Measurements from ENCODE around the gene CCDC6.

The CCDC6 gene

DNA sequence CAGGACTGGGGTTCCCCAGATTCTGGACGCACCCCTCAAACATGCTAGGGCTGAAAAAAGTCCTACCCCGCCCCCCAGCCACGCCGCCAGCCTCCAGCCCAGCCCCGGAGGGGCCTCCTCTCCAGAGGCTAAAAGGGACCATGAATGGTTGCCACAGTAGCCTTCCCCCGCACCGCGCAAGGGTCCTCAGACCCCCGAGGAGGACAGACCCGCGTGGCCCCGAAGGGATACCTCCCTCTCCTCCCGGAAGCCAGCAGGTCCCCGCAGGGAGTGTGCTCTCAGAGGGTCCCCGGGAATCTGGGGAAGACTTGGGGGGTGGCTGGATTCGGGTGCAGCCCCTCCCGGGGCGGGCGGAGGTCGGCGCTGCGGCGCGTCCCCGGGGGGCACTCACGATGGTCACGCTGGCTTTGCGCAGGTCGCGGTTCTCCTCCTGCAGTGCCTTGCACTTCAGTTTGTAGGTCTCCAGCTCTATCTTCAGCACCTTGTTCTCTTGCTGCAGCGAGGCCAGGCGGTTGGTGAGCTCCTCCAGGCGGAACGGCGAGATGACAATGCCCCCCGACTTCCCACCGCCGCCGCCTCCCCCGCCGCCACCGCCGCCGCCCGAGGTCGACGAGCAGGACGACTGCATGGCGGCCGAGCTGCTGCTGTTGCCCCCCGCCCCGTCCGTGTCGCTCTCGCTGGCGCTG lies 482 bp downstream of the CCDC6 start:
- no peaks in the 10 kb centered on the region for H3K9me3 ChIP-seq (ENCODE audit: control insufficient read depth, insufficient read depth, low read length)
- no peak for DNase-seq (ENCODE audit: low read depth, low spot score)
- H3K4me3 ChIP-seq (ENCODE audit: low read length) = peak overlapping the region; percentile 98
- no peaks in the 10 kb centered on the region for H3K36me3 ChIP-seq (ENCODE audit: control insufficient read depth, insufficient read depth, low read length)
- H3K27me3 ChIP-seq (ENCODE audit: control insufficient read depth, insufficient read depth, low read length) = no peaks in the 10 kb centered on the region
- H3K4me1 ChIP-seq (ENCODE audit: control insufficient read depth, insufficient read depth, low read length) = no peaks in the 10 kb centered on the region
- no CpG with 5 or more reads among the region's 56 CpGs for WGBS (ENCODE audit: insufficient coverage, insufficient read length)
- no peak overlapping the region for H3K27ac ChIP-seq (ENCODE audit: low read length)

GRCh38 chr10:59905066-59905730 lies 1.2 kb downstream of the CCDC6 start:
- WGBS (ENCODE audit: insufficient coverage, insufficient read length) = no CpG with 5 or more reads among the region's 23 CpGs
- no peak for DNase-seq (ENCODE audit: low read depth, low spot score)
- H3K4me3 ChIP-seq (ENCODE audit: low read length) = peak overlapping the region; percentile 98
- H3K27ac ChIP-seq (ENCODE audit: low read length) = no peak overlapping the region
- H3K27me3 ChIP-seq (ENCODE audit: control insufficient read depth, insufficient read depth, low read length) = no peaks in the 10 kb centered on the region
- H3K36me3 ChIP-seq (ENCODE audit: control insufficient read depth, insufficient read depth, low read length) = no peaks in the 10 kb centered on the region
- no peaks in the 10 kb centered on the region for H3K9me3 ChIP-seq (ENCODE audit: control insufficient read depth, insufficient read depth, low read length)
- no peaks in the 10 kb centered on the region; the same call in 1 of the 2 replicates for H3K4me1 ChIP-seq (ENCODE audit: control insufficient read depth, insufficient read depth, low read length)

DNA sequence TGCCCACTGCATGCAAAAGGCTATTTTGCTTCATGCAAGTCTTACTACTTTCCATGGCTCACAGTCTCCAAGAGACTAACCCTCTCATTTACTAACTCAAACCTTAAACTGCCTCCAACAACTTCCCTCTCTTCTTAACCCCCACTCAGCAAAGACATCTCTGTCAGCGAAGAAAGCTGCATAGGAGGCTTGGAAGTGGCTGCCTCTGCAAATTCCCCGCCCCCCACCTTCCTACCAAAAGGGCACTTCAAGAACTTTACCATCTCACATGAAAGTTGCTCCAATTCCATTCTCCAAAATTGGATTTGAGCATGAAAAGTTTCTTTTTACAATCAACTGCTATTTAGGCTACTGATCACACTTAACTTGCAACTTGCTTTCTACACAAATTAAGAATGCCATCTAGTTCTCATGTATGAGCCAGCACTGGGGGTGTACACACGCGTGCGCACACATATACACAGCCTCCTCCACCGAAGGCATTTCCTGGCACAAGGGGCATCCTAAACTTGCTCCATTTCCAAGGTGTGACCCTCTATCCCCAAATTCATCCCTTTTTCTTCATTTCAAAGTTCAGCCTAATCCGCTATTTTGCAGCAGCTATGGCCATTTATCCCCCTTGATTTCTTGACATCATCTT lies 1.8 kb downstream of the CCDC6 start:
- no CpG with 5 or more reads among the region's 7 CpGs for WGBS (ENCODE audit: insufficient coverage, insufficient read length)
- DNase-seq (ENCODE audit: low read depth, low spot score) = no peak
- Histone ChIP-seq H3K36me3 (ENCODE audit: control insufficient read depth, insufficient read depth, low read length) (no peaks in the 10 kb centered on the region), H3K9me3 (ENCODE audit: control insufficient read depth, insufficient read depth, low read length) (no peaks in the 10 kb centered on the region), H3K4me3 (ENCODE audit: low read length) (peak overlapping the region; percentile 98; the same call in 1 of the 2 replicates), H3K27me3 (ENCODE audit: control insufficient read depth, insufficient read depth, low read length) (no peaks in the 10 kb centered on the region), H3K4me1 (ENCODE audit: control insufficient read depth, insufficient read depth, low read length) (peaks cover 6% of the 10 kb centered on the region; the same call in 1 of the 2 replicates), H3K27ac (ENCODE audit: low read length) (no peak overlapping the region)

- Histone ChIP-seq H3K4me1 (ENCODE audit: control insufficient read depth, insufficient read depth, low read length) (peaks cover 6% of the 10 kb centered on the region; the same call in 1 of the 2 replicates), H3K36me3 (ENCODE audit: control insufficient read depth, insufficient read depth, low read length) (no peaks in the 10 kb centered on the region), H3K27ac (ENCODE audit: low read length) (no peak overlapping the region), H3K9me3 (ENCODE audit: control insufficient read depth, insufficient read depth, low read length) (no peaks in the 10 kb centered on the region), H3K4me3 (ENCODE audit: low read length) (no peak overlapping the region), H3K27me3 (ENCODE audit: control insufficient read depth, insufficient read depth, low read length) (no peaks in the 10 kb centered on the region)
- DNase-seq (ENCODE audit: low read depth, low spot score) = no peak
- WGBS (ENCODE audit: insufficient coverage, insufficient read length) = no CpG with 5 or more reads among the region's 6 CpGs
These were observed 2.5 kb downstream of the CCDC6 start for GRCh38 chr10:59903871-59904270.

DNA sequence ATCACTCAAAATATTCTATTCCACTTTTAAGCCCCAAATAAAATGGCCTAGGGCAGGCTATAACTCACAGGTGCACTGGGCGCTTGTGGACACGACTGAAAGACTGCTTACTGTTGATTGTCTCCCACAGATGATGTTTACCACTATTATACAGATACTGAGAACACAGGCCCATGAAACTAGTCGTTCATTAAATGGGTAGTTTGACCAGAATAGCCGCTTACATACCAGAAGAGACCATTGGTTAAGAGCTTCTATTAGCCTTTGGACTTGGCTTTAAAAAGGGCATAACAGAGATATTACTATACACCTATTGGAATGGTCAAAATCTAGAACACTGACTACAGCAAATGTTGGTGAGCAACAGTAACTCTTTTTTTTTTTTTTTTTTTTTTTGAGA lies 4.3 kb downstream of the CCDC6 start:
- no peak overlapping the region for H3K27ac ChIP-seq (ENCODE audit: low read length)
- H3K27me3 ChIP-seq (ENCODE audit: control insufficient read depth, insufficient read depth, low read length) = no peaks in the 10 kb centered on the region
- no peak overlapping the region for H3K4me3 ChIP-seq (ENCODE audit: low read length)
- peaks cover 6% of the 10 kb centered on the region; the same call in 1 of the 2 replicates for H3K4me1 ChIP-seq (ENCODE audit: control insufficient read depth, insufficient read depth, low read length)
- H3K9me3 ChIP-seq (ENCODE audit: control insufficient read depth, insufficient read depth, low read length) = no peaks in the 10 kb centered on the region
- no peak for DNase-seq (ENCODE audit: low read depth, low spot score)
- H3K36me3 ChIP-seq (ENCODE audit: control insufficient read depth, insufficient read depth, low read length) = no peaks in the 10 kb centered on the region
- no CpG with 5 or more reads among the region's 4 CpGs for WGBS (ENCODE audit: insufficient coverage, insufficient read length)

DNA sequence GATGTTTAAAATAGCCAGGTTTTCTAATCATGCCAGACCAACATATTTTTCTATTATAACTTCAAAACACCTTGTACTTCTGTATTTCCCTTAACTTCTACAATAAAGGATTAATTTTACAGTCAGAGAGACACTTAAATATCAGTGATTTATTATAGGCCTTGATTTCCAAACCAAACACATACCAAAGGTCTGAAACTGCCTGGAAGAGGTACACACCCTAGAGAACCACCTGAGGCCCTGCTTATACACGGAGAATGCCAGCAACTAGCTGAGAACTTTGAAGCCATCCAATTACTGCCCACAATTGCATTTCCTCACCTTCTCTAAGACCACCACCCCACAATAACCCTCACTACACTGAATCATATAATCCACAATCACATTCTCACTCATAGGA lies 4.9 kb downstream of the CCDC6 start:
- no peak for DNase-seq (ENCODE audit: low read depth, low spot score)
- no peak overlapping the region for H3K4me3 ChIP-seq (ENCODE audit: low read length)
- no peaks in the 10 kb centered on the region for H3K27me3 ChIP-seq (ENCODE audit: control insufficient read depth, insufficient read depth, low read length)
- WGBS (ENCODE audit: insufficient coverage, insufficient read length) = no CpG with 5 or more reads among the region's 1 CpG
- H3K27ac ChIP-seq (ENCODE audit: low read length) = no peak overlapping the region
- peaks cover 6% of the 10 kb centered on the region; the same call in 1 of the 2 replicates for H3K4me1 ChIP-seq (ENCODE audit: control insufficient read depth, insufficient read depth, low read length)
- no peaks in the 10 kb centered on the region for H3K36me3 ChIP-seq (ENCODE audit: control insufficient read depth, insufficient read depth, low read length)
- H3K9me3 ChIP-seq (ENCODE audit: control insufficient read depth, insufficient read depth, low read length) = no peaks in the 10 kb centered on the region

DNA sequence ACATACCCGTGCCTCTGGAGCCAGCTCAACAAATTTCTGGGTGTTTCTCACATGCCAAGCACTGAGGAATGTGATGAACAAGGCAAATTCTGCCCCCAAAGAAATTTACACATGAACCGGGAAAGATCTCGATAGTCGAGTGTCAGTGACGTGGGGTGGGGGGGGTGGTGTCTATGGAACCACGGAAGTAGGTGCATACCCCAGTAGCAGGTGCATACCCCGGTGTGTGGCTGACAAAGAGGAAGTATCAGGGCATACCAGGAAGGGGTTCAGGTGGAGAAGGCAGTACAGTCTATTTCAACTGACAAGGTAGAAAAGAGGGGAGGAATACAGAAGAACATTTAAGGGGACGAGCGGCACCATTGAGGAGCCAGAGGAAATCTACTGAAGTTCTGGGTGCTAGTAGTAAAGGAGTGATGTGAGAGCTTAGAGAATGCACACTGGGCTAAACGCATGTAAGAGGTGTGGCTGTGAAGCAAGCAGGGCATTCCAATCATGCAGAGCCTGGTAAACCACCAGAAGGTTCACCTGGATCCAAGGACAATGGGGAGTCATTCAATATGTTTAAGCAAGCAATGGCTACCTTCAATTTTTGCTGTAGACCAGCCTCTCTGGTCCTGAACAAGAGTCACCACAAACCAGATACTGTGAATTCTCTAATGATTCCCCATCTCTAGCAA lies 6.2 kb downstream of the CCDC6 start:
- H3K36me3 ChIP-seq (ENCODE audit: control insufficient read depth, insufficient read depth, low read length) = no peaks in the 10 kb centered on the region
- no peak overlapping the region for H3K27ac ChIP-seq (ENCODE audit: low read length)
- no peak for DNase-seq (ENCODE audit: low read depth, low spot score)
- H3K9me3 ChIP-seq (ENCODE audit: control insufficient read depth, insufficient read depth, low read length) = no peaks in the 10 kb centered on the region
- H3K4me1 ChIP-seq (ENCODE audit: control insufficient read depth, insufficient read depth, low read length) = peaks cover 6% of the 10 kb centered on the region; the same call in 1 of the 2 replicates
- no CpG with 5 or more reads among the region's 10 CpGs for WGBS (ENCODE audit: insufficient coverage, insufficient read length)
- H3K4me3 ChIP-seq (ENCODE audit: low read length) = no peak overlapping the region
- no peaks in the 10 kb centered on the region for H3K27me3 ChIP-seq (ENCODE audit: control insufficient read depth, insufficient read depth, low read length)

- Histone ChIP-seq H3K27ac (ENCODE audit: low read length) (no peak overlapping the region), H3K9me3 (ENCODE audit: control insufficient read depth, insufficient read depth, low read length) (no peaks in the 10 kb centered on the region), H3K27me3 (ENCODE audit: control insufficient read depth, insufficient read depth, low read length) (no peaks in the 10 kb centered on the region), H3K36me3 (ENCODE audit: control insufficient read depth, insufficient read depth, low read length) (no peaks in the 10 kb centered on the region), H3K4me1 (ENCODE audit: control insufficient read depth, insufficient read depth, low read length) (peaks cover 6% of the 10 kb centered on the region; the same call in 1 of the 2 replicates), H3K4me3 (ENCODE audit: low read length) (no peak overlapping the region)
- no peak for DNase-seq (ENCODE audit: low read depth, low spot score)
- no CpG with 5 or more reads among the region's 6 CpGs for WGBS (ENCODE audit: insufficient coverage, insufficient read length)
These were observed 8.1 kb downstream of the CCDC6 start for GRCh38 chr10:59898125-59898835.

DNA sequence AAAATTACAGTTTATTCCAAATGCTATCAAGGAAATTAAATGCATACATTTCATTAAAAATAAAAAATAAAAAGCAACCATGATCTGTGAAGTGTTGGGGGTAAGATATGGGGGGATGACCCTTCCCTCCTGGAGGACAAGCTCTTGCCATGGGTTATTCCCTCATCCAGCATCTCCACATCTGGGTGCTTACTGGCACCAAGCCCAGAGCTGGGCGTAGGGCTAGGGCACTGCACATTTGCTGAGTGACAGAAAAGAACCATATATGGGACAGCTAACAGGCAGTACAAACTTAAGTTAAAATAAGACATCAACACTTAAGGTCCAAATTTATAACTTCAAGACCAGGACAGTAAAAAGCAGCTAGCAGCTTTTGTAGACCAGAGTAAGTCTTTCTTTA lies 10.2 kb downstream of the CCDC6 start:
- H3K4me3 ChIP-seq (ENCODE audit: low read length) = no peak overlapping the region
- no peaks in the 10 kb centered on the region for H3K36me3 ChIP-seq (ENCODE audit: control insufficient read depth, insufficient read depth, low read length)
- no CpG with 5 or more reads among the region's 1 CpG for WGBS (ENCODE audit: insufficient coverage, insufficient read length)
- no peaks in the 10 kb centered on the region for H3K27me3 ChIP-seq (ENCODE audit: control insufficient read depth, insufficient read depth, low read length)
- H3K27ac ChIP-seq (ENCODE audit: low read length) = no peak overlapping the region
- peaks cover 6% of the 10 kb centered on the region; the same call in 1 of the 2 replicates for H3K4me1 ChIP-seq (ENCODE audit: control insufficient read depth, insufficient read depth, low read length)
- no peaks in the 10 kb centered on the region for H3K9me3 ChIP-seq (ENCODE audit: control insufficient read depth, insufficient read depth, low read length)
- no peak for DNase-seq (ENCODE audit: low read depth, low spot score)
